H9 (cell line): ENCODE data around the gene MC1R. TPM values are rescaled to one million over a fixed set of nuclear protein-coding genes. Genes with fewer than 3 reads are reported as not detected.

Source experiments
- DNase-seq: peaks from one replicate; pipeline ENCODE4 v3.0.0-alpha.2; 2017
- H2AFZ ChIP-seq: one replicate; pipeline ENCODE4 v1.6.1; 2013; ENCODE audit warnings: mild to moderate bottlenecking, low read length, control low read depth, moderate library complexity
- H2AK5ac ChIP-seq: 2 replicates; pipeline ENCODE4 v1.6.1; 2013; ENCODE audit warnings: low read length, control low read depth, mixed read lengths; ENCODE audit not compliant: insufficient read length
- H2BK120ac ChIP-seq: one replicate; pipeline ENCODE4 v1.6.1; 2013; ENCODE audit warnings: low read depth, mild to moderate bottlenecking, low read length, control low read depth, inconsistent platforms; ENCODE audit not compliant: poor library complexity, severe bottlenecking
- H2BK12ac ChIP-seq: 2 replicates; pipeline ENCODE4 v1.6.1; 2013; ENCODE audit warnings: low read length, control low read depth, mixed read lengths, low read depth; ENCODE audit not compliant: insufficient read length
- H2BK15ac ChIP-seq: 2 replicates; pipeline ENCODE4 v1.6.1; 2013; ENCODE audit warnings: low read depth, low read length, control low read depth
- H2BK20ac ChIP-seq: one replicate; pipeline ENCODE4 v1.6.1; 2013; ENCODE audit warnings: low read depth, mild to moderate bottlenecking, low read length, control low read depth, inconsistent platforms; ENCODE audit not compliant: poor library complexity, severe bottlenecking
- H2BK5ac ChIP-seq: 2 replicates; pipeline ENCODE4 v1.6.1; 2013; ENCODE audit warnings: low read length, control low read depth, mixed read lengths; ENCODE audit not compliant: insufficient read length
- H3K14ac ChIP-seq: 2 replicates; pipeline ENCODE4 v1.6.1; 2013; ENCODE audit warnings: low read length, control low read depth; ENCODE audit not compliant: insufficient read depth
- H3K18ac ChIP-seq: 2 replicates; pipeline ENCODE4 v1.6.1; 2013; ENCODE audit warnings: low read depth, mild to moderate bottlenecking, mixed read lengths, low read length, control low read depth; ENCODE audit not compliant: insufficient read length
- H3K23ac ChIP-seq: 2 replicates; pipeline ENCODE4 v1.6.1; 2013; ENCODE audit warnings: low read length, control low read depth, mixed read lengths, low read depth; ENCODE audit not compliant: insufficient read length
- H3K23me2 ChIP-seq: 2 replicates; pipeline ENCODE4 v1.6.1; 2013; ENCODE audit warnings: low read depth, mild to moderate bottlenecking, mixed read lengths, low read length, control low read depth; ENCODE audit not compliant: insufficient read length, poor library complexity, severe bottlenecking
- H3K27ac ChIP-seq: 2 replicates; pipeline ENCODE4 v1.5.1; 2013; ENCODE audit warnings: low read length, control low read depth, mixed read lengths, low read depth; ENCODE audit not compliant: insufficient read length
- H3K27me3 ChIP-seq: 2 replicates; pipeline ENCODE4 v1.6.1; 2013; ENCODE audit warnings: low read length, control low read depth, inconsistent platforms; ENCODE audit not compliant: insufficient read depth
- H3K4ac ChIP-seq: 2 replicates; pipeline ENCODE4 v1.6.1; 2013; ENCODE audit warnings: low read depth, mild to moderate bottlenecking, control low read depth, inconsistent platforms, low read length, moderate library complexity
- H3K4me1 ChIP-seq: 2 replicates; pipeline ENCODE4 v1.6.1; 2013; ENCODE audit warnings: low read length, control low read depth, inconsistent platforms; ENCODE audit not compliant: insufficient read depth
- H3K4me2 ChIP-seq: 2 replicates; pipeline ENCODE4 v1.6.1; 2013; ENCODE audit warnings: low read length, control low read depth, mixed read lengths; ENCODE audit not compliant: insufficient read length, insufficient read depth
- H3K56ac ChIP-seq: 2 replicates; pipeline ENCODE4 v1.6.1; 2013; ENCODE audit warnings: low read depth, mild to moderate bottlenecking, mixed read lengths, low read length, control low read depth; ENCODE audit not compliant: insufficient read length
- H3K79me1 ChIP-seq: 2 replicates; pipeline ENCODE4 v1.6.1; 2013; ENCODE audit warnings: low read depth, mild to moderate bottlenecking, moderate library complexity, low read length, control low read depth, inconsistent platforms; ENCODE audit not compliant: insufficient read depth, poor library complexity, severe bottlenecking
- H3K79me2 ChIP-seq: 2 replicates; pipeline ENCODE4 v1.6.1; 2013; ENCODE audit warnings: low read length, control low read depth, inconsistent platforms; ENCODE audit not compliant: insufficient read depth
- H3K9ac ChIP-seq: 2 replicates; pipeline ENCODE4 v1.6.1; 2013; ENCODE audit warnings: low read length, control low read depth, mixed read lengths; ENCODE audit not compliant: insufficient read length; ENCODE audit errors: extremely low read depth
- H3K9me3 ChIP-seq: one replicate; pipeline ENCODE4 v1.6.1; 2013; ENCODE audit warnings: low read depth, low read length, inconsistent platforms; ENCODE audit not compliant: control insufficient read depth
- H3T11ph ChIP-seq: one replicate; pipeline ENCODE4 v1.6.1; 2013; ENCODE audit warnings: mild to moderate bottlenecking, low read length, control low read depth, inconsistent platforms
- H4K20me1 ChIP-seq: one replicate; pipeline ENCODE4 v1.6.1; 2013; ENCODE audit not compliant: control insufficient read depth, insufficient read length, insufficient read depth
- H4K5ac ChIP-seq: 2 replicates; pipeline ENCODE4 v1.6.1; 2013; ENCODE audit warnings: low read depth, mild to moderate bottlenecking, mixed read lengths, low read length, control low read depth; ENCODE audit not compliant: insufficient read length
- H4K8ac ChIP-seq: replicated peaks from 2 replicates; pipeline ENCODE4 v1.6.1; 2013; ENCODE audit warnings: low read length, control low read depth, mixed read lengths, low read depth; ENCODE audit not compliant: insufficient read length
- H4K91ac ChIP-seq: 2 replicates; pipeline ENCODE4 v1.6.1; 2013; ENCODE audit warnings: low read depth, mild to moderate bottlenecking, moderate library complexity, mixed read lengths, low read length, control low read depth; ENCODE audit not compliant: insufficient read length
- H3K27ac Mint-ChIP-seq, 3 experiments: 2 replicates in 2 of 3; 3 replicates in 1 of 3; pipeline ENCODE4 v1.8.0; 2020 to 2021; ENCODE audit warnings: mixed read lengths in 3 of 3, mild to moderate bottlenecking in 1 of 3, moderate library complexity in 1 of 3
- H3K27me3 Mint-ChIP-seq: 2 replicates; pipeline ENCODE4 v1.8.0; 2021; ENCODE audit warnings: low read depth, mild to moderate bottlenecking, moderate library complexity, mixed read lengths
- H3K36me3 Mint-ChIP-seq, 3 experiments: 2 replicates in 2 of 3; 3 replicates in 1 of 3; pipeline ENCODE4 v1.8.0; 2020 to 2021; ENCODE audit warnings: low read depth in 3 of 3, mixed read lengths in 3 of 3; ENCODE audit not compliant: insufficient read depth in 1 of 3
- H3K4me1 Mint-ChIP-seq, 2 experiments: 2 replicates each; pipeline ENCODE4 v1.8.0; 2020; ENCODE audit warnings: mixed read lengths in 2 of 2
- H3K4me3 Mint-ChIP-seq, 2 experiments: 2 replicates in 1 of 2; 3 replicates in 1 of 2; pipeline ENCODE4 v1.8.0; 2020 to 2021; ENCODE audit warnings: mild to moderate bottlenecking in 2 of 2, mixed read lengths in 2 of 2, moderate library complexity in 1 of 2
- H3K9me3 Mint-ChIP-seq, 2 experiments: 2 replicates in 1 of 2; 3 replicates in 1 of 2; pipeline ENCODE4 v1.8.0; 2020; ENCODE audit warnings: mild to moderate bottlenecking in 2 of 2, mixed read lengths in 2 of 2, moderate library complexity in 1 of 2
- WGBS: extraction: QIAGEN DNeasy Blood & Tissue Kit; methylation state at CpG from one replicate; pipeline ENCODE4 v1.1.7; 2013; ENCODE audit warnings: missing lambda C conversion rate, low lambda C conversion rate, mixed read lengths; ENCODE audit not compliant: insufficient read length; ENCODE audit errors: extremely low coverage; 5-methylcytosine and 5-hydroxymethylcytosine counted together
- total RNA-seq: library from RNA; stranded (reverse); gene quantifications from 2 replicates; pipeline ENCODE4 v1.2.1, GENCODE V29; 2021
- TF ChIP-seq, protein P1 (sequence below): fragments of 200-600 bp; sonication (generic); conservative IDR thresholded peaks from 3 replicates; pipeline ENCODE4 v1.8.0; 2021; ENCODE audit warnings: antibody characterized with exemption, mild to moderate bottlenecking

Gene MC1R
- total RNA-seq, 1 experiment from 2014 or later, result 4.7 TPM

DNA sequence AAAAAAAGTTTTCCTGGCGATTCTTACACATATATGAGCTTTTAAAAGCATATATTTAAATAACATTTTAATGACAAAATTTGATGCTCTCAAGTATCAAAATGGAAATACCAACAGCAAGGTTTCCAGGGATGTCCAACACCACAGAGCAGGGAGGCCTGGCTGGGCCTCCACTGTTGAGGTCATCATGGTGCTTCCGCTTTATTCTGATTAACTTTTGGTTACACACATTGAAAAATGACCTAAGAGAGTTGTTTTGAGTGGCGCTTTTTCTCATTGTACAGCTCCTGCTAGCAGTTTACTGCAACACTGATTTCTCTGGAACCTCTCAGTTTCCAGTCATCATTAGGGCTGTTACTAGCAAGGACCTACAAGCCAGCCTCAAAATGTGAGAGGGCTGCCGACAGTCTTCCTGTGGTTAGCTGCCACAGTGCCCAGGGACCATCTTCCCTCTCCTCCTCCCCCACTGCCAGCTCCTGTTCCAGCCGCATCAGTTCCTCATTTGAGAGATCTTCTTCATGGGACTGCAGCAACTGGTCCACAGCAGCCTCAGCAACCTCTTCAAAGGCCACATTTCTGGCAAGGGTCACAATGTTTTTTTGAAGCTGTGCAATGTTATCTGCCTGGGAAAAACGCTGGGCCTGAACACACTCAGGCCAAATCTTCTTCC, 51.2 kb downstream of the MC1R start:
- Histone ChIP-seq H3K4me1 (no peaks in the 10 kb centered on the region), H2BK15ac (no peak overlapping the region), H3K4me2 (no peak overlapping the region), H4K8ac (no peak overlapping the region), H4K5ac (no peak overlapping the region), H3T11ph (no peak overlapping the region), H3K14ac (no peak overlapping the region), H3K4ac (no peak overlapping the region), H3K27ac (no peak overlapping the region), H4K91ac (no peak overlapping the region), H3K18ac (no peak overlapping the region), H3K27me3 (no peaks in the 10 kb centered on the region), H2BK120ac (no peak overlapping the region), H2BK5ac (no peak overlapping the region), H3K23ac (no peak overlapping the region), H4K20me1 (no peaks in the 10 kb centered on the region), H2BK12ac (no peak overlapping the region), H3K9ac (no peak overlapping the region), H3K79me1 (no peaks in the 10 kb centered on the region), H2AK5ac (no peak overlapping the region), H3K56ac (no peak overlapping the region), H2BK20ac (no peak overlapping the region), H3K79me2 (peaks cover 2% of the 10 kb centered on the region; the same call in 1 of the 2 replicates), H3K23me2 (peaks cover 13% of the 10 kb centered on the region), H3K9me3 (no peaks in the 10 kb centered on the region), H2AFZ (no peak overlapping the region)
- H3K27ac Mint-ChIP-seq, result no peak overlapping the region
- TF ChIP-seq, protein P1, sequence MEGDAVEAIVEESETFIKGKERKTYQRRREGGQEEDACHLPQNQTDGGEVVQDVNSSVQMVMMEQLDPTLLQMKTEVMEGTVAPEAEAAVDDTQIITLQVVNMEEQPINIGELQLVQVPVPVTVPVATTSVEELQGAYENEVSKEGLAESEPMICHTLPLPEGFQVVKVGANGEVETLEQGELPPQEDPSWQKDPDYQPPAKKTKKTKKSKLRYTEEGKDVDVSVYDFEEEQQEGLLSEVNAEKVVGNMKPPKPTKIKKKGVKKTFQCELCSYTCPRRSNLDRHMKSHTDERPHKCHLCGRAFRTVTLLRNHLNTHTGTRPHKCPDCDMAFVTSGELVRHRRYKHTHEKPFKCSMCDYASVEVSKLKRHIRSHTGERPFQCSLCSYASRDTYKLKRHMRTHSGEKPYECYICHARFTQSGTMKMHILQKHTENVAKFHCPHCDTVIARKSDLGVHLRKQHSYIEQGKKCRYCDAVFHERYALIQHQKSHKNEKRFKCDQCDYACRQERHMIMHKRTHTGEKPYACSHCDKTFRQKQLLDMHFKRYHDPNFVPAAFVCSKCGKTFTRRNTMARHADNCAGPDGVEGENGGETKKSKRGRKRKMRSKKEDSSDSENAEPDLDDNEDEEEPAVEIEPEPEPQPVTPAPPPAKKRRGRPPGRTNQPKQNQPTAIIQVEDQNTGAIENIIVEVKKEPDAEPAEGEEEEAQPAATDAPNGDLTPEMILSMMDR, result no peak
- no peak overlapping the region for H3K4me3 Mint-ChIP-seq
- H3K9me3 Mint-ChIP-seq, result peaks cover 16 to 22% of the 10 kb centered on the region in 2 experiments
- no CpG with 5 or more reads among the region's 6 CpGs for WGBS
- peaks cover 12 to 16% of the 10 kb centered on the region in 2 experiments for H3K4me1 Mint-ChIP-seq
- peaks cover 22 to 43% (median 32%) of the 10 kb centered on the region in 3 experiments for H3K36me3 Mint-ChIP-seq
- peaks cover 20% of the 10 kb centered on the region for H3K27me3 Mint-ChIP-seq
- no peak for DNase-seq

Other genes starting within 250 kb of the MC1R start
- 76.6 and 77.1 TPM in 2 replicates for gene CDK10, start 232.2 kb upstream of the MC1R start, total RNA-seq
- gene SPATA2L, start 217.2 kb upstream of the MC1R start, total RNA-seq, result 27.1 and 27.4 TPM in 2 replicates
- gene VPS9D1, start 198.0 kb upstream of the MC1R start, total RNA-seq, result 5.6 and 6.0 TPM in 2 replicates
- gene ZNF276, start 197.3 kb upstream of the MC1R start, total RNA-seq, result 17.4 and 18.6 TPM in 2 replicates
- gene FANCA, start 102.2 kb upstream of the MC1R start, total RNA-seq, result 84.3 and 106 TPM in 2 replicates
- 6.7 and 6.9 TPM in 2 replicates for gene SPIRE2, start 90.4 kb upstream of the MC1R start, total RNA-seq
- 109 and 124 TPM in 2 replicates for gene TCF25, start 45.3 kb upstream of the MC1R start, total RNA-seq
- 164 and 176 TPM in 2 replicates for gene TUBB3, start 4.5 kb downstream of the MC1R start, total RNA-seq
- gene DEF8, start 29.9 kb downstream of the MC1R start, total RNA-seq, result 53.3 and 55.8 TPM in 2 replicates
- 86.8 and 87.3 TPM in 2 replicates for gene DBNDD1, start 100.6 kb downstream of the MC1R start, total RNA-seq
- not detected in 2 replicates for gene PRDM7, start 158.5 kb downstream of the MC1R start, total RNA-seq